GM19463 (cell line): ENCODE results near the gene NFATC2IP.
"Not testable (repeated sequence)": the region's sequence is repeated elsewhere in the genome, so short reads cannot be mapped to it uniquely, and the experiment has no call there.

Source experiments
- ATAC-seq: cut with Tn5 transposase; IDR thresholded peaks from one replicate; pipeline ENCODE4 v1.9.1; 2021; ENCODE audit warnings: mild to moderate bottlenecking, moderate library complexity; ENCODE audit not compliant: unreplicated experiment

NFATC2IP gene

DNA sequence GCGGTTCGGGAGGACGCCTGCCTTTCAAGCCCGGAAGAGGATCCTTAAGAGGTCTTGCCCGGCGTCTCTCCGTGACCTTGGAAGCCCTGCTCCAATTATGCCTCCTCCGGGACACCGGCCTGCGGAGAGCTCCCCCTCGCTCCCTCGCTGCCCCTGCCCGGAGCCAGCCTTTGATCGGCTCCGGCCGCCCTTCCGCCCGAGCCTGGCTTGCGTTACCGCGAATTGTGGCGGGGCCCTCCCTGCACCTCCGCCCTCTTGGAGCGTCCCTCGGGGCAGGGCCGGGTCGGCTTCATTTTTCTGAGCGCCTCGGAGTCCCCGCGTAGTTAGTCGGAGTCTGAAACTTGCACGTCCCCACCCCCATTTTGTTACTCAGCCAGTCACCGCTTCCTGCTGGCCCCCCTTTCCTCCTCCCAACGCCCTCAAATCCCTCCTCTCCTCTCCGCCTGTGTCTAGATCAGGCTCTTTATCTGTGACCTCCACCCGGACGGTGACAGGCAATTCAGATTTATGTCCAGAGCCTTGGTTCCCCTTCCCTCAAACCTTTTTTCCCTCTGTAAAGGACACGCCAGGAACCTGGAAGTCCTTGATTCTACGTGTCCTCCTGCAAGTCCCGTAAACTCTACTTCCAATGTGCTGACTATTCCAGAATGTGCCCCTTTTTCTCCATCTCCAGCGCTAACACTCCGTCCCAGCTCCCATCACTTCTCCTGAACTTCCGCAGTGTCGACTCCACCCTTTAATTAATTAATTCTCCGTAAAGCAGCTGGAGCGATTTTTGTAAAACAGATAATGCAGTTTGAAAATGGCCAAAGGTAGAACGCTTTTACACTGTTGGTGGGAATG is 25.1 kb upstream of the NFATC2IP start:
- peak; percentile 27 for ATAC-seq

DNA sequence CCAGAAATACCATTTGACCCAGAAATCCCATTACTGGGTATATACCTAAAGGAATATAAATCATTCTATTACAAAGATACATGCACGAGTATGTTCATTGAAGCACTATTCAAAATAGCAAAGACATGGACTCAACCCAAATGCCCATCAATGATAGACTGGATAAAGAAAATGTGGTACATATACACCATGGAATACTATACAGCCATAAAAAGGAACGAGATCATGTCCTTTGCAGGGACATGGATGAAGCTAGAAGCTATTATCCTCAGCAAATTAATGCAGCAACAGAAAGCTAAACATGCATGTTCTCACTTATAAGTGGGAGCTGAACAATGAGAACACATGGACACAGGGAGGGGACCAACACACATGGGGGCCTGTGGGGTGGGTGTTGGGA is 24.5 kb upstream of the NFATC2IP start:
- not testable (repeated sequence) for ATAC-seq

DNA sequence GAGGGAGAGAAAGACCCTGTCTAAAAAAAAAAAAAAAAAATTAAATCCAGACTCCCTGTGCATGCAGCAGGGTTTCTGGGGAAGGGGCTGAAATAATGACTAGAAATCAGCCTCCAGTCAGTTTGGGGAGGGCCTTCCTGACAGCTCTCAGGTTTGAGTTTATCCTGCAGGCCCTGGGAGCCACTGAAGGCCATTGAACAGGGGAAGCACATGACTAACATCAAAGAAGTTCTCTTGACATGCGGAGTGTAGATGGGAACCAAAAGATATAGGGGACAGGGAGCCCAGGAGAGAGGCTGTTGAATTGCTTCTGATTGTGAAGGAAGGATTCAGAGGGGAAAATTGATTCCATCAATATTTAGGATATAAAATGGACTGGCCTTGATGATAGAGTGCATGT is 22.9 kb upstream of the NFATC2IP start:
- ATAC-seq: no peak

DNA sequence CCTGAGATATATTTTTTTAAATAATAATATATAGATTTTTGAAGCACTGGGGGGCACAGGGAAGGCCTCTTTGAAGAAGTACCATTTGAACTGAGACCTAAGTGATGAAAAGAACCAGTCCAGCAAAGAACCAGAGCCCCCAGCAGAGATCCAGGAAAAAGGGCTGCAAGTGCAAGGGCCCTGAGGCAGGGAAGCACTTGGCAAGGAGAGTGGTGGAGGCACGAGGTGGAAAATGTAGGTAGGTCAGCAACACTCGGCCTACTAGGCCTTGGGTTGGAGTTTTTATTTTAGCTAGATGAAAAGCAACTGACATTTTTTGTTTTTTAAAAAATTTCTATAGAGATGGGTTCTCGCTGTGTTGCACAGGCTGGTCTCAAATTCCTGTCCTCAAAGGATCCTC is 20.5 kb upstream of the NFATC2IP start:
- no peak for ATAC-seq

DNA sequence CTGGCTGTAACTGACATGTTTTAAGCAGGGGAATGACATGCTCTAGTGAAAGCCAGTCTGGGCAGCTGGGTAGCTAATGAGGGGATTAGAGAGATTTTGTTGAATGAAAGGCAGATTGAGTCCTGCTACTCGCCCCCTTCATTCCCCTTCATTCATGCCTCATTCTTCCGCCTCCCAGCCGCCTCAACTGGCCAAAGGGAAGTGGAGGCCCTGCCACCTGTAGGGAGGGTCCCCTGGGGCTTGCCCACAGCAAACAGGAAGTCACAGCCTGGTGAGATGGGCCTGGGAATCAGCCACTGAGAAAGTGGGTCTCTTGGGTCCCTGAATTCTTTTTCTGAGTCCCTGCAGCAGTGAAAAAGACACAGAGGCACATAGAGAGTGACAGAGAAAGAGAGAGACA is 20.1 kb upstream of the NFATC2IP start:
- no peak for ATAC-seq

DNA sequence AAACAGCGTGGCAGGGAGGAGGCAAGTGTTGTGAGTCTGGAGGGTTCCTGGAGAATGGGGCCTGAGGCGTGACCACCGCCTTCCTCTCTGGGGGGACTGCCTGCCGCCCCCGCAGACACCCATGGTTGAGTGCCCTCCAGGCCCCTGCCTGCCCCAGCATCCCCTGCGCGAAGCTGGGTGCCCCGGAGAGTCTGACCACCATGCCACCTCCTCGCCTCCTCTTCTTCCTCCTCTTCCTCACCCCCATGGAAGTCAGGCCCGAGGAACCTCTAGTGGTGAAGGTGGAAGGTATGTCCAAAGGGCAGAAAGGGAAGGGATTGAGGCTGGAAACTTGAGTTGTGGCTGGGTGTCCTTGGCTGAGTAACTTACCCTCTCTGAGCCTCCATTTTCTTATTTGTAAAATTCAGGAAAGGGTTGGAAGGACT is 18.9 kb upstream of the NFATC2IP start, which contains the start of gene CD19:
Gene CD19, plus strand, starts transcription at position 171 of the 425 bp plus-strand sequence. Its CDS starts 30 bp downstream, at position 201.
- ATAC-seq: peak; percentile 37

DNA sequence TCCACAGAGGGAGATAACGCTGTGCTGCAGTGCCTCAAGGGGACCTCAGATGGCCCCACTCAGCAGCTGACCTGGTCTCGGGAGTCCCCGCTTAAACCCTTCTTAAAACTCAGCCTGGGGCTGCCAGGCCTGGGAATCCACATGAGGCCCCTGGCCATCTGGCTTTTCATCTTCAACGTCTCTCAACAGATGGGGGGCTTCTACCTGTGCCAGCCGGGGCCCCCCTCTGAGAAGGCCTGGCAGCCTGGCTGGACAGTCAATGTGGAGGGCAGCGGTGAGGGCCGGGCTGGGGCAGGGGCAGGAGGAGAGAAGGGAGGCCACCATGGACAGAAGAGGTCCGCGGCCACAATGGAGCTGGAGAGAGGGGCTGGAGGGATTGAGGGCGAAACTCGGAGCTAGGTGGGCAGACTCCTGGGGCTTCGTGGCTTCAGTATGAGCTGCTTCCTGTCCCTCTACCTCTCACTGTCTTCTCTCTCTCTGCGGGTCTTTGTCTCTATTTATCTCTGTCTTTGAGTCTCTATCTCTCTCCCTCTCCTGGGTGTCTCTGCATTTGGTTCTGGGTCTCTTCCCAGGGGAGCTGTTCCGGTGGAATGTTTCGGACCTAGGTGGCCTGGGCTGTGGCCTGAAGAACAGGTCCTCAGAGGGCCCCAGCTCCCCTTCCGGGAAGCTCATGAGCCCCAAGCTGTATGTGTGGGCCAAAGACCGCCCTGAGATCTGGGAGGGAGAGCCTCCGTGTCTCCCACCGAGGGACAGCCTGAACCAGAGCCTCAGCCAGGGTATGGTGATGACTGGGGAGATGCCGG is 18.2 kb upstream of the NFATC2IP start:
- ATAC-seq: no peak

DNA sequence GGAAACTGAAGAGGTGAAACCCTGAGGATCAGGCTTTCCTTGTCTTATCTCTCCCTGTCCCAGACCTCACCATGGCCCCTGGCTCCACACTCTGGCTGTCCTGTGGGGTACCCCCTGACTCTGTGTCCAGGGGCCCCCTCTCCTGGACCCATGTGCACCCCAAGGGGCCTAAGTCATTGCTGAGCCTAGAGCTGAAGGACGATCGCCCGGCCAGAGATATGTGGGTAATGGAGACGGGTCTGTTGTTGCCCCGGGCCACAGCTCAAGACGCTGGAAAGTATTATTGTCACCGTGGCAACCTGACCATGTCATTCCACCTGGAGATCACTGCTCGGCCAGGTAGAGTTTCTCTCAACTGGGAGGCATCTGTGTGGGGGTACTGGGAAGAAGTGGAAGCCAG is 17.6 kb upstream of the NFATC2IP start:
- ATAC-seq: no peak

DNA sequence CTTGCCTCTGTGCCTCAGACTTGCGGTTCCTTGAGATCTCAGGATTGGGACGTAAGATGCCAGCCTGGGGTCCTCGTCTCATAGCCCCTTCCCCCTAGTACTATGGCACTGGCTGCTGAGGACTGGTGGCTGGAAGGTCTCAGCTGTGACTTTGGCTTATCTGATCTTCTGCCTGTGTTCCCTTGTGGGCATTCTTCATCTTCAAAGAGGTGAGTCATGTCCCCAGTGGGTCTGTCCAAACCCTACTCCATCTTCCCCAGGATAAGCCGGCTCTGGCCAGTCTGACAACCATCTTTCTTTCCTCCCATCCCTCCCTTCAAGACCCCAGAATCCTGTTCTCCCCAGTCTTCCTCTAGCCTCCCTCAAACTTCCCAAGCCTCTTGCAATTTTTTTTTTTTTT is 15.4 kb upstream of the NFATC2IP start:
- no peak for ATAC-seq

DNA sequence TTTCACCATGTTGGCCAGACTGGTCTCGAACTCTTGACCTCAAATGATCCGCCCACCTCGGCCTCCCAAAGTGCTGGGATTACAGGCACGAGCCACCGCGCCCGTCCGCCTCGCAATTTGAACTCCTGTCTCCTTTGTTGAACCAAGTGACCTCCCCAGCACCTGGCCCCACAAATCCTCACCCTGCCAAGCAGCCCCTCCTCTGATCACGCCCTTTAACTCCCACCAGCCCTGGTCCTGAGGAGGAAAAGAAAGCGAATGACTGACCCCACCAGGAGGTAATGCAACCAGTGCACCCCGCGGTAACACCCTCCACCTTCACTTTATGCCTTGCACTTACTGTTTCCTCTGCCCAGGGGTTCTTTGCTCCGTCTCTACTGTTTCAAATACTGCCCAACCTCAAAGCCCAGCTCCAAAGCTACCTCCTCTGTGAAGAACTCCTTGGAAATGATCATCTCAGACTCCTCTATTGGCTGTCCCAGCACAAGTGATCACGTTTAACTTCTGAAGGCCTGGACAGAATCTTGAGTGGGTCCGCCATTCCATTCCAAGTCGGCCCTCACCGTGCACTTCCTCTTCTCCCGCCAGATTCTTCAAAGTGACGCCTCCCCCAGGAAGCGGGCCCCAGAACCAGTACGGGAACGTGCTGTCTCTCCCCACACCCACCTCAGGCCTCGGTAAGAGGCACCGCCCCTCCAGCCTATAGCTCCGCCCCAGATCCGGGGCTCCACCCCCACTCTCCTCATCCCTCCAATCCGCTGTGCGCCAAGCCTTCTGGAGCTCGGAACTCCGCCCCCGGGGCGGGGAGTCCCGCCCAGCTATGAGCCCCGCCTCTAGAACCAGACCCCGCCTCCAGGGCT is 14.6 kb upstream of the NFATC2IP start:
- peak; percentile 57 for ATAC-seq

DNA sequence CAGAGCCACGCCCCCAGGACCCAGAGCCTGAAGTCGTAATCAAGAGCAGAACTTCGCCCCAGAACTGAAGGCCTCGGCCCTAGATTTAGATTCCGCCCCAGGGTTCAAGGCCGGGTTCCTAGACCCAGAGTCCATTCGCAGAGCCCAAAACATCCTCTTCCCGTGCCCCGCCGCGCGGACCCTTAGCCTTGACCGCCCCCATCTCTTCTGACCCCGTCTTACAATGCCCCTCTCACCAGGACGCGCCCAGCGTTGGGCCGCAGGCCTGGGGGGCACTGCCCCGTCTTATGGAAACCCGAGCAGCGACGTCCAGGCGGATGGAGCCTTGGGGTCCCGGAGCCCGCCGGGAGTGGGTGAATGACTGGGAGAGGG is 14.0 kb upstream of the NFATC2IP start:
- no peak for ATAC-seq

DNA sequence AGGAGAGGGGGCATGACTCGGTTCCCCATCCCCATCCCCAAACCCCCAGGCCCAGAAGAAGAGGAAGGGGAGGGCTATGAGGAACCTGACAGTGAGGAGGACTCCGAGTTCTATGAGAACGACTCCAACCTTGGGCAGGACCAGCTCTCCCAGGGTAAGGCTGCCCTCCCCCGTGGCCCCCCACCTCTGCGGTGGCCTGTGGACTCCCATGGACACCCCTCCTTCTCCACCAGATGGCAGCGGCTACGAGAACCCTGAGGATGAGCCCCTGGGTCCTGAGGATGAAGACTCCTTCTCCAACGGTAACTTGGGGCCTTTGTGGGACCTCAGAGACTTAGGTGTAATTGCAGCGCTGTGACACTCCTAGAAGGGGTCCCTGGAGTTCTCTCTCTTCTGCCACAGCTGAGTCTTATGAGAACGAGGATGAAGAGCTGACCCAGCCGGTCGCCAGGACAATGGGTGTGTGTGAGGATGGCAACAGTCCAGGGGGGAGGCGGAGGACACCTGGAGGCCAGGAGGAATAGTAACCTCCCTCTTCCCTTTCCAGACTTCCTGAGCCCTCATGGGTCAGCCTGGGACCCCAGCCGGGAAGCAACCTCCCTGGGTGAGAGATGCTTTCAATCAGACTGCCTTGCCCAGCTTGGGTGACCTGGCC is 13.4 kb upstream of the NFATC2IP start:
- no peak for ATAC-seq

DNA sequence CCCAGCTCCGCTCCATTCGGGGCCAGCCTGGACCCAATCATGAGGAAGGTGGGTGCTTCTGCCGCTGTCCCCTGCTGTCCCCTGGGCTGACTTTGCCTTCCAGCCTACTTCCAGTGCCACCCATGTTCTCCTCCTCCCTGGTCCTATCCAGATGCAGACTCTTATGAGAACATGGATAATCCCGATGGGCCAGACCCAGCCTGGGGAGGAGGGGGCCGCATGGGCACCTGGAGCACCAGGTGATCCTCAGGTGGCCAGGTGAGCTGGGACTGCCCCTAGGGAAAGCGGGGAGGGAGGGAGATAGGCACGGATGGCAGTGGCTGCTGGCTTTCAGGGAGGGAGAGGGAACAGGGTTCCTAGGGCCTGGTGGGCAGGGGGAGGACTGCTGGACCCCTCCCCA is 12.0 kb upstream of the NFATC2IP start:
- no peak for ATAC-seq

DNA sequence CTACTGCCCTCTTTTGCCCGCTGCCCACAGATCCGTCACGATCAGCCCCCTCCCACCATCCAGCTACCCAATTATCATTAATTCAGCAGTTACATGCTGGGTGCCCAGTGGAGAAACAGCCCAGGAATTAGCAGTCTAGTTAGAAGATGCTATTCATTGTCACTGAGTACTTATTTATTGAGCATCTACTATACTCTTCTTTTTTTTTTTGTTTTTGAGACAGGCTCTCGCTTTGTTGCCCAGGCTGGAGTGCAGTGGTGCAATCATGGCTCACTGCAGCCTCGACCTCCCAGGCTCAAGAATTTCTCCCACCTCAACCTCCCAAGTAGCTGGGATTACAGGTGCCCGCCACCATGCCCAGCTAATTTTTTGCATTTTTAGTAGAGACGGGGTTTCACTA is 10.9 kb upstream of the NFATC2IP start:
- ATAC-seq: not testable (repeated sequence)

DNA sequence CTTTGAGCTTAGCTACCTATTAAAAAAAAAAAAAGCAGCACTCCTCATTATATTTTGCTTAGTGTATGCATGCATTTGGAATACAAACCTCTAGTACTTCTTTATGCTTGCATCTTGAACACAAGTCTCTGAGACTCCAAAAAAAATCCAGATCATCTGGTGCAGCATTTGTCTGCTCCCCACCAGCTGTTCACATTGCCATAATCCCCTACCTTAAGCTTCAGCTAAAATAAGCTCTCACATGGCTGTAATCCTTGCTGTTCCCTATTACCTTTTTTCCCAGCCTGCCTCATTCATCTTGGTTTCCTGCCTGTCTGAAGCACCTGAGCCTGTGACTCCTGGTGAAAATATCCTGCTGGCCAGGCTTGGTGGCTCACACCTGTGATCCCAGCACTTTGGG is 7.5 kb upstream of the NFATC2IP start:
- no peak for ATAC-seq

DNA sequence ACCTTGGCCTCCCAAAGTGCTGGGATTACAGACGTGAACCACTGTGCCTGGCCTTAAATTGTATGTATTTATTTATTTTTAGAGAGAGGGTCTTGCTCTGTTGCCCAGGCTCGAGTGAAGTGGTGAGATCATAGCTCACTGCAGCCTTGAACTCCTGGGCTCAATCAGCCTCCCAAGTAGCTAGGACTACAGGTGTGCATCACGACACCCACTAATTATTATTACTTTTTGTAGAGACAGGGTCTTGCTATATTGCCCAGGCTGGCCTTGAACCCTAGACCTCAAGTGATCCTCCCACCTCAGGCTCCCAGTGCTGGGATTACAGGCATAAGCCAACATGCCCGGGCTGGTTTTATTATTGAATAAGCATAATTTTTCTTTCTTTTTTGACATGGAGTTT is 4.1 kb upstream of the NFATC2IP start:
- ATAC-seq: no peak

DNA sequence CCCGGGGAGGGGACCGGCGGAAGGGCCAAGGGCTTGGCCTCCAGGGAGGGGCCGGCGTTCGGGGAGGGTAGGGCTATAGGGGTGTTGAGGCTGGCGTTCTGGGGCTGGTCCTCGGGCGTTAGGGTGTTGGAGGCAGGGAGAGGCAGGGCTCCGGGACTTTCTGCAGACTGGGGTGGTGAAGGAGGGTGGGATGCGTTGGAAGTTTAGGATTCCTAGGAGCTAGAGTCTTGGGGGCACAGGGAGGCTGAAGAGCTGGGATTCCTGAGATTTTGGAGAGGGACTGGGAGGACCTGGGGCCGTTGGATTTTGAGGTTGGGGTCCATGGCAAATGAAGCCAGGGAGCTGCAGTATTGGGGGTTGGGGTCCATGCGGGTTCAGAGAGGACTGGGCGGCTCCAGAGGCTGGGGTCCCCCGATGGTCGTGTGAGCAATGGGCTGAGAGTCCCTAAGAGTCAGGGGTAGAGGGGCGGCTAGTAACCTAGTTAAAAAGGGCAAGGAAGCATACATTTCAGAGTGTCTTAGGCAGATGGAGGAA is 740 bp downstream of the NFATC2IP start:
- no peak for ATAC-seq

DNA sequence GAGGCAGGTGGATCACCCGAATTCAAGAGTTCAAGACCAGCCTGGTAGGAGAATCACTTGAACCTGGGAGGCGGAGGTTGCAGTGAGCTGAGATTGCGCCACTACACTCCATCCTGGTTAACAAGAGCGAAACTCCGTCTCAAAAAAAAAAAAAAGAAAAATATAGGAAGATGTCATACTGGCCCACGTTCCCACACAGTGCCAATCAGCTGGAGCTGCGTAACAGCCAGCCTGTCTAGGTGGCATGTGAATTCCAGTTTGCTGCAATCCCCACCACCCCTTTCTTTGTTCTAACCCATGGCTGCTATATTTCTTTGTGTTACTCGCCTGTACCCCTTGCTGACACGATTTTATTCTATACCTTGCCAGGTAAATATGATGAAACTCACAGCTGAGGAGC is 7.5 kb downstream of the NFATC2IP start:
- ATAC-seq: no peak

DNA sequence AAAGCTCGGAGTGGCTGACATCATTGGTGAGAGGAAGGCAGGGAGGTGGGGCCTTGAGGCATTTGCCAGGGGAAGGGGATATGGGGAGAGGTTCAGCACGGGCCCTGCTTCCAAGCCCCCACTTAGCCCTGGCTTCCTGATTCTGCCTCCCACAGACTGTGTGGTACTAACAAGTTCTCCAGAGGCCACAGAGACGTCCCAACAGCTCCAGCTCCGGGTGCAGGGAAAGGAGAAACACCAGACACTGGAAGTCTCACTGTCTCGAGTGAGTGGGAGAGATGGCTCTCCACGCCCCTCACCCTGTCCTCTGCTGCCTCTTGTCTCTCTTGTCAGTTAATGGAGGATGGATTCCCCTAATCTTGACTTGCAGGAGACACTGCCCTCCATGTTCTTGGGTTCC is 8.1 kb downstream of the NFATC2IP start:
- ATAC-seq: no peak

DNA sequence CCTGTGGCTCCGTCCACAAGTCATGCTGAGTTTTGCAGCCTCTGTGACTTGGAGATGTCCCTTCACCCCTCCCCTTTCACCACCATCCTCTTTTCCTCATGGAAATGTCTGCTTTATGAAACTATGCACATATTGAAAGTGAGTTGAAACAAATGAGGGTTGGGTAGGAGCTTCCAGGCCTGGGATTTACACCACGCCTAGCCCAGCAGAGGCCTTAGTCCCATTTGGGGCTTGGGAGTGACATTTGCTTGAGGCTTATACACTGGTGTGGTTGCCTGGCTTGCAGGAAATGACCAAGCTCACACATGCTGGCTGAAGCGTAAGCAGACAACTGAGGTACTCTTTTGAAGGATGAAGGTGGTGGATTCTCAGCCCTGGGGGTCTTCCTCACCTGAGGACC is 13.3 kb downstream of the NFATC2IP start:
- ATAC-seq: no peak
